PC-3 (cell line): ENCODE measurements around the gene ANKRD23. TPM values are rescaled to one million over a fixed set of nuclear protein-coding genes. Genes with fewer than 3 reads are reported as not detected.

ENCODE experiments used
- ATAC-seq: fragments of 200-7000 bp; cut with Tn5 transposase; 2 replicates; pipeline ENCODE4 v1.9.1; 2020; ENCODE audit warnings: mild to moderate bottlenecking, moderate library complexity
- BruUV-seq: library from RNA; stranded (reverse); fragments of 400-500 nt; replicated peaks from 2 replicates; lab custom pipeline; 2021; lab: Mats Ljungman, UMichigan
- CTCF ChIA-PET: fragments of 300-600 bp; sonication (Branson Sonifier 250); formaldehyde crosslinking; loops from one replicate; lab custom pipeline; 2022; ENCODE audit warnings: antibody characterized with exemption; lab: Charles Lee
- POLR2A ChIA-PET: fragments of 300-600 bp; sonication (Branson Sonifier 250); formaldehyde crosslinking; loops from one replicate; lab custom pipeline; 2022; ENCODE audit warnings: antibody characterized with exemption; ENCODE audit not compliant: unreplicated experiment; lab: Charles Lee
- DNase-seq: peaks from one replicate; pipeline ENCODE4 v3.0.0-alpha.2; 2015
- H2AFZ ChIP-seq: fragments of 300-600 bp; sonication (generic); 2 replicates; pipeline ENCODE4 v1.6.0; 2016; ENCODE audit warnings: antibody characterized with exemption, low read length
- H3F3A ChIP-seq: fragments of 300-600 bp; sonication (generic); one replicate; pipeline ENCODE4 v1.6.0; 2017; ENCODE audit warnings: antibody characterized with exemption, low read length, control low read depth, mild to moderate bottlenecking; ENCODE audit not compliant: unreplicated experiment
- H3K27ac ChIP-seq: fragments of 300-600 bp; sonication (generic); 2 replicates; pipeline ENCODE4 v1.5.1; 2016; ENCODE audit warnings: mild to moderate bottlenecking, low read length
- H3K27me3 ChIP-seq: fragments of 300-600 bp; sonication (generic); 2 replicates; pipeline ENCODE4 v1.6.1; 2016; ENCODE audit warnings: low read length, mixed read lengths
- H3K36me3 ChIP-seq: fragments of 300-600 bp; sonication (generic); 2 replicates; pipeline ENCODE4 v1.6.1; 2016; ENCODE audit warnings: low read depth, mixed run types, low read length, mixed read lengths
- H3K4me1 ChIP-seq: fragments of 300-600 bp; sonication (generic); 2 replicates; pipeline ENCODE4 v1.5.1; 2016; ENCODE audit warnings: low read length; ENCODE audit not compliant: insufficient read depth
- H3K4me2 ChIP-seq: fragments of 300-600 bp; sonication (generic); 2 replicates; pipeline ENCODE4 v1.6.0; 2016; ENCODE audit warnings: low read length
- H3K4me3 ChIP-seq: fragments of 300-600 bp; sonication (generic); 2 replicates; pipeline ENCODE4 v1.5.1; 2016; ENCODE audit warnings: mild to moderate bottlenecking, low read length, mixed read lengths
- H3K79me2 ChIP-seq: fragments of 300-600 bp; sonication (generic); 2 replicates; pipeline ENCODE4 v1.6.1; 2017; ENCODE audit warnings: low read length, mixed read lengths
- H3K9ac ChIP-seq: fragments of 300-600 bp; sonication (generic); 2 replicates; pipeline ENCODE4 v1.6.0; 2016; ENCODE audit warnings: mild to moderate bottlenecking, low read length
- H3K9me2 ChIP-seq: fragments of 300-600 bp; sonication (generic); replicated peaks from 2 replicates; pipeline ENCODE4 v1.6.1; 2016; ENCODE audit warnings: mixed run types, low read length, mixed read lengths
- H3K9me3 ChIP-seq: fragments of 300-600 bp; sonication (generic); 2 replicates; pipeline ENCODE4 v1.6.1; 2016; ENCODE audit warnings: low read length, mixed read lengths
- H4K20me1 ChIP-seq: fragments of 300-600 bp; sonication (generic); 2 replicates; pipeline ENCODE4 v1.6.1; 2016; ENCODE audit warnings: low read length, mixed read lengths
- EZH2 ChIP-seq: fragments of 300-600 bp; sonication (generic); IDR thresholded peaks from one replicate; pipeline ENCODE4 v1.6.1; 2017; ENCODE audit warnings: antibody characterized with exemption, mild to moderate bottlenecking, low read length; ENCODE audit not compliant: unreplicated experiment
- EZH2phosphoT487 ChIP-seq: fragments of 300-600 bp; sonication (generic); IDR thresholded peaks from 2 replicates; pipeline ENCODE4 v1.6.1; 2018; ENCODE audit warnings: mild to moderate bottlenecking, antibody characterized with exemption, low read length, borderline replicate concordance
- intact Hi-C: fragments of 100-400 bp; cut with micrococcal nuclease; formaldehyde crosslinking; loops from 2 replicates; pipeline ENCODE4 v1.9.0; 2023
- total RNA-seq: library from RNA; depleted of rRNA; stranded (reverse); fragments of >200 nt; gene quantifications from 2 replicates; pipeline ENCODE4 v1.2.3, GENCODE V29; 2014
- TF ChIP-seq, protein P1 (sequence below): fragments of 300-600 bp; sonication (generic); conservative IDR thresholded peaks from 2 replicates; pipeline ENCODE4 v1.5.1; 2017; ENCODE audit warnings: antibody characterized with exemption, low read depth, mild to moderate bottlenecking, low read length

Gene ANKRD23
- total RNA-seq, 1 experiment from 2014 or later = 8.2 TPM

- Histone ChIP-seq H3K79me2 (no peaks in the 10 kb centered on the region), H3K4me2 (peak overlapping the region; percentile 50), H3K9me2 (no peaks in the 10 kb centered on the region), H3K4me3 (no peak overlapping the region), H3F3A (no peaks in the 10 kb centered on the region), H3K9ac (no peak overlapping the region), H3K4me1 (peaks cover 60% of the 10 kb centered on the region), H4K20me1 (no peaks in the 10 kb centered on the region), H3K9me3 (no peaks in the 10 kb centered on the region), H3K27ac (peak overlapping the region; percentile 56), H3K27me3 (no peaks in the 10 kb centered on the region), H3K36me3 (no peaks in the 10 kb centered on the region), H2AFZ (no peak overlapping the region)
- peak; percentile 74 for ATAC-seq
- TF ChIP-seq, protein P1, sequence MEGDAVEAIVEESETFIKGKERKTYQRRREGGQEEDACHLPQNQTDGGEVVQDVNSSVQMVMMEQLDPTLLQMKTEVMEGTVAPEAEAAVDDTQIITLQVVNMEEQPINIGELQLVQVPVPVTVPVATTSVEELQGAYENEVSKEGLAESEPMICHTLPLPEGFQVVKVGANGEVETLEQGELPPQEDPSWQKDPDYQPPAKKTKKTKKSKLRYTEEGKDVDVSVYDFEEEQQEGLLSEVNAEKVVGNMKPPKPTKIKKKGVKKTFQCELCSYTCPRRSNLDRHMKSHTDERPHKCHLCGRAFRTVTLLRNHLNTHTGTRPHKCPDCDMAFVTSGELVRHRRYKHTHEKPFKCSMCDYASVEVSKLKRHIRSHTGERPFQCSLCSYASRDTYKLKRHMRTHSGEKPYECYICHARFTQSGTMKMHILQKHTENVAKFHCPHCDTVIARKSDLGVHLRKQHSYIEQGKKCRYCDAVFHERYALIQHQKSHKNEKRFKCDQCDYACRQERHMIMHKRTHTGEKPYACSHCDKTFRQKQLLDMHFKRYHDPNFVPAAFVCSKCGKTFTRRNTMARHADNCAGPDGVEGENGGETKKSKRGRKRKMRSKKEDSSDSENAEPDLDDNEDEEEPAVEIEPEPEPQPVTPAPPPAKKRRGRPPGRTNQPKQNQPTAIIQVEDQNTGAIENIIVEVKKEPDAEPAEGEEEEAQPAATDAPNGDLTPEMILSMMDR = no peak
- no peak for TF ChIP-seq EZH2
- no peak for TF ChIP-seq EZH2phosphoT487
- ChIA-PET CTCF (interaction anchor here (0.6 to 1.2 kb wide), 2 partner anchors 16 to 837 kb away, joined by 3 read pairs; no protein-coding TSS in a partner anchor), POLR2A (no interaction called here)
- no TSS peak for BruUV-seq
- intact Hi-C loops = no loop called here
- peak; percentile 90 for DNase-seq
These were observed 40.7 kb upstream of the ANKRD23 start for GRCh38 chr2:96884299-96885094.

DNA sequence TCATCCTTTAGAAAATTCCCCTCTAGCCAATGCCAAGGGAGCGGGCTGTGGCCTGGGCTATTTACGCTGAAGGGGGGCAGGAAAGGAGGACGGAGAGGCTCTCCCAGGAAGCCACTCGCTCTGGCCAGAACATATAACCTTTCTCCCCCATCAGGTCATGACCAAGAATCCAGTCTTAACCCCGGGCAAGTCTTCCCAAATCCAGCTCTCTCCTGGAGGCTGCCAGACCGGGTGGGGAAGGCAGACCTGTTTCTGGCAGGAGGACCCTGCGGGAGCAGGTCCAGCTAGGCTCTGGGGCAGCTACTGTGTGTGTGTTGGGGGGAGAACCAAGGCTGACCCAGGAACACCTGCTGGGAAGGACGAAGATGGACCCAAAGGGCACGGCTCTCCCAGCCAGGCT, 39.5 kb upstream of the ANKRD23 start:
- DNase-seq = no peak
- H3K4me3 ChIP-seq = no peak overlapping the region
- no peaks in the 10 kb centered on the region for H4K20me1 ChIP-seq
- H3K36me3 ChIP-seq = no peaks in the 10 kb centered on the region
- no peak for ATAC-seq
- H2AFZ ChIP-seq = no peak overlapping the region
- BruUV-seq = no TSS peak
- no peaks in the 10 kb centered on the region for H3K27me3 ChIP-seq
- H3K79me2 ChIP-seq = no peaks in the 10 kb centered on the region
- no peak overlapping the region for H3K9ac ChIP-seq
- TF ChIP-seq EZH2 (no peak), EZH2phosphoT487 (no peak)
- TF ChIP-seq, protein P1 = no peak
- H3K9me2 ChIP-seq = no peaks in the 10 kb centered on the region
- CTCF ChIA-PET = no interaction called here
- no peaks in the 10 kb centered on the region for H3K9me3 ChIP-seq
- intact Hi-C loops = no loop called here
- POLR2A ChIA-PET = no interaction called here
- no peaks in the 10 kb centered on the region for H3F3A ChIP-seq
- H3K4me1 ChIP-seq = peaks cover 51% of the 10 kb centered on the region
- H3K4me2 ChIP-seq = no peak overlapping the region
- H3K27ac ChIP-seq = no peak overlapping the region

DNA sequence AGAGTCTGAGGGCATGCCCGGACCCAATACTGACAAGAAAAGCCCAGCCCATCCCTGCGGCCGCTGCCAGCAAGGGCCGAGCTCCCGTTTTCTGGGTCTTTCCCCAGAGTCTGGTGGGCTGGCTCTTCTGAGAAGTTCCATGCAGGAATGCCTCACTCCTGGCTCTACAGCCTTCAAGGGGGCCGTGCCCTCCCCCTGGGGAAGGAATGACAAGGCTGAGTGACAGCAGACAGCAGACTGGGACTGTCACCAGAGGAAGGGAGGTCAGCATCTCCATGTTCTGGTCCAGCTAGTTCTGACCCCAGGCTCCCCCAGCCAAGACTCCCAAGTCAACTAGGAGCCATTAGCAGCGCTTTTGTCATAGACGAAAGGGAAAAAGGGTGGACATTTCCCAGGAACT, 39.1 kb upstream of the ANKRD23 start:
- ATAC-seq (no peak), DNase-seq (no peak)
- H3K4me1 ChIP-seq = peaks cover 47% of the 10 kb centered on the region
- TF ChIP-seq EZH2 (no peak), EZH2phosphoT487 (no peak)
- TF ChIP-seq, protein P1 = no peak
- H3K4me2 ChIP-seq = no peak overlapping the region
- H3K9me3 ChIP-seq = no peaks in the 10 kb centered on the region
- H3K79me2 ChIP-seq = no peaks in the 10 kb centered on the region
- H3K36me3 ChIP-seq = no peaks in the 10 kb centered on the region
- ChIA-PET POLR2A (no interaction called here), CTCF (no interaction called here)
- H4K20me1 ChIP-seq = no peaks in the 10 kb centered on the region
- intact Hi-C loops = no loop called here
- no TSS peak for BruUV-seq
- H3K27ac ChIP-seq = no peak overlapping the region
- H3K4me3 ChIP-seq = no peak overlapping the region
- H3K27me3 ChIP-seq = no peaks in the 10 kb centered on the region
- H3F3A ChIP-seq = no peaks in the 10 kb centered on the region
- no peaks in the 10 kb centered on the region for H3K9me2 ChIP-seq
- H2AFZ ChIP-seq = no peak overlapping the region
- no peak overlapping the region for H3K9ac ChIP-seq
